ENCODE data around the gene VWA1. TPM values are rescaled to one million over a fixed set of nuclear protein-coding genes. Genes with fewer than 3 reads are reported as not detected.
A peak's percentile ranks its signal among the peaks of the same experiment; 100 is the strongest.
"Not testable (repeated sequence)": the region's sequence is repeated elsewhere in the genome, so short reads cannot be mapped to it uniquely, and the experiment has no call there.

The VWA1 gene
- total RNA-seq, 1 donor from 2014 or later, result 2.4 TPM

- no peak overlapping the region for H3K4me2 ChIP-seq
- H3K36me3 ChIP-seq, result peaks cover 10% of the 10 kb centered on the region
Measured at GRCh38 chr1:1401457-1402010, 34.0 kb upstream of the VWA1 start.

GRCh38 chr1:1402072-1402900 lies 33.2 kb upstream of the VWA1 start:
- H3K36me3 ChIP-seq, result peaks cover 10% of the 10 kb centered on the region
- H3K9me3 Mint-ChIP-seq, result no peaks in the 10 kb centered on the region
- peaks cover 8% of the 10 kb centered on the region for H3K27me3 Mint-ChIP-seq (ENCODE audit: insufficient read depth, low read depth)
- no peak overlapping the region for H3K27ac Mint-ChIP-seq
- H3K9ac ChIP-seq, result no peak overlapping the region
- H3K36me3 Mint-ChIP-seq, result peaks cover 30% of the 10 kb centered on the region
- peaks cover 19% of the 10 kb centered on the region for H3K4me1 ChIP-seq
- H3F3A ChIP-seq (ENCODE audit: low read depth), result peaks cover 54% of the 10 kb centered on the region
- no peaks in the 10 kb centered on the region for H3K9me3 ChIP-seq (ENCODE audit: low read depth)
- DNase-seq (ENCODE audit: low spot score), result peak; percentile 77
- peak overlapping the region; percentile 96 for H3K4me3 Mint-ChIP-seq
- H3K27me3 ChIP-seq, result no peaks in the 10 kb centered on the region
- no peak overlapping the region for H3K27ac ChIP-seq
- no peak overlapping the region for H3K4me2 ChIP-seq
- H3K79me2 ChIP-seq (ENCODE audit: low read depth), result peaks cover 74% of the 10 kb centered on the region
- peaks cover 22% of the 10 kb centered on the region for H4K20me1 ChIP-seq (ENCODE audit: low read depth)
- H3K4me1 Mint-ChIP-seq, result peaks cover 27% of the 10 kb centered on the region
- TF ChIP-seq CTCF (IDR thresholded peaks at IDR 0.05) (peak; percentile 67), EZH2 (IDR thresholded peaks at IDR 0.05) (no peak)
- H2AFZ ChIP-seq (replicated peaks), result no peak overlapping the region
- no peak overlapping the region for H3K4me3 ChIP-seq

More at GRCh38 chr1:1401457-1402010, 34.0 kb upstream of the VWA1 start:
- no peak for DNase-seq (ENCODE audit: low spot score)
- no peak overlapping the region for H3K27ac ChIP-seq
- H4K20me1 ChIP-seq (ENCODE audit: low read depth), result peaks cover 22% of the 10 kb centered on the region
- no peak overlapping the region for H2AFZ ChIP-seq (replicated peaks)
- Mint-ChIP-seq H3K4me1 (peaks cover 27% of the 10 kb centered on the region), H3K27me3 (ENCODE audit: insufficient read depth, low read depth) (peaks cover 8% of the 10 kb centered on the region), H3K36me3 (peaks cover 30% of the 10 kb centered on the region), H3K9me3 (no peaks in the 10 kb centered on the region), H3K27ac (no peak overlapping the region), H3K4me3 (peak overlapping the region; percentile 96)
- no peaks in the 10 kb centered on the region for H3K9me3 ChIP-seq (ENCODE audit: low read depth)
- no peak overlapping the region for H3K9ac ChIP-seq
- no peak for TF ChIP-seq EZH2phosphoT487 (IDR thresholded peaks at IDR 0.05)
- no peak for TF ChIP-seq EZH2 (IDR thresholded peaks at IDR 0.05)
- TF ChIP-seq CTCF (IDR thresholded peaks at IDR 0.05), result no peak
- peaks cover 19% of the 10 kb centered on the region for H3K4me1 ChIP-seq
- no peaks in the 10 kb centered on the region for H3K27me3 ChIP-seq
- peaks cover 53% of the 10 kb centered on the region for H3F3A ChIP-seq (ENCODE audit: low read depth)
- no peak overlapping the region for H3K4me3 ChIP-seq
- peaks cover 74% of the 10 kb centered on the region for H3K79me2 ChIP-seq (ENCODE audit: low read depth)

- peaks cover 30% of the 10 kb centered on the region for H3K36me3 Mint-ChIP-seq
Measured at GRCh38 chr1:1402901-1403392, 32.5 kb upstream of the VWA1 start.

More at GRCh38 chr1:1402901-1403392, 32.5 kb upstream of the VWA1 start:
- not testable (repeated sequence) for H3K9me3 ChIP-seq (ENCODE audit: low read depth); H3K27me3 ChIP-seq; DNase-seq (ENCODE audit: low spot score); H2AFZ ChIP-seq (replicated peaks); H3K27ac ChIP-seq; H3K4me2 ChIP-seq; H3K27ac Mint-ChIP-seq; H3K9ac ChIP-seq; H3K4me3 ChIP-seq; H3K9me3 Mint-ChIP-seq
- Histone ChIP-seq H4K20me1 (ENCODE audit: low read depth) (peaks cover 27% of the 10 kb centered on the region), H3K79me2 (ENCODE audit: low read depth) (peaks cover 74% of the 10 kb centered on the region), H3F3A (ENCODE audit: low read depth) (peaks cover 54% of the 10 kb centered on the region), H3K4me1 (peaks cover 17% of the 10 kb centered on the region), H3K36me3 (peaks cover 10% of the 10 kb centered on the region)
- Mint-ChIP-seq H3K4me1 (peaks cover 27% of the 10 kb centered on the region), H3K4me3 (peak overlapping the region; percentile 96), H3K27me3 (ENCODE audit: insufficient read depth, low read depth) (peaks cover 10% of the 10 kb centered on the region)
